ENCODE measurements around the gene ITSN1. TPM values are rescaled to one million over a fixed set of nuclear protein-coding genes. Genes with fewer than 3 reads are reported as not detected.
A peak's percentile ranks its signal among the peaks of the same experiment; 100 is the strongest.

Gene ITSN1
- total and polyA plus RNA-seq, 8 donors: 6.0 to 83.5 (median 25.4) TPM

- TF ChIP-seq POLR2AphosphoS5 (IDR thresholded peaks at IDR 0.05) (no peak), EP300 (IDR thresholded peaks at IDR 0.05) (no peak), CTCF (IDR thresholded peaks at IDR 0.05) (no peak)
- WGBS, 5 donors: 89 to 99% (median 95%) methylated on average over 5 of the region's 5 CpGs
- Histone ChIP-seq H3K27ac (no peak overlapping the region), H3K9me3 (no peaks in the 10 kb centered on the region), H3K4me1 (peaks cover 0 to 18% (median 7%) of the 10 kb centered on the region in 4 donors), H3K36me3 (peaks cover 0 to 47% (median 40%) of the 10 kb centered on the region in 4 donors), H3K4me3 (no peak overlapping the region), H3K27me3 (no peaks in the 10 kb centered on the region)
- intact Hi-C loops (cut with DNase I; ENCODE audit: low total_unique reads): no loop called here
- no peak for DNase-seq
Observed at GRCh38 chr21:33839806-33840205, 197.5 kb downstream of the ITSN1 start.

GRCh38 chr21:33840771-33841170, 198.5 kb downstream of the ITSN1 start:
- H3K27ac ChIP-seq: no peak overlapping the region
- no peaks in the 10 kb centered on the region for H3K9me3 ChIP-seq
- TF ChIP-seq CTCF (IDR thresholded peaks at IDR 0.05) (no peak), POLR2AphosphoS5 (IDR thresholded peaks at IDR 0.05) (no peak), EP300 (IDR thresholded peaks at IDR 0.05) (no peak), POLR2A (IDR thresholded peaks at IDR 0.05) (no peak)
- intact Hi-C loops (cut with DNase I; ENCODE audit: low total_unique reads): no loop called here
- no peak overlapping the region for H3K4me3 ChIP-seq
- 88 to 97% (median 94%) methylated on average over 5 of the region's 5 CpGs for WGBS, 5 donors
- no peaks in the 10 kb centered on the region for H3K27me3 ChIP-seq
- peaks cover 0 to 37% (median 34%) of the 10 kb centered on the region in 4 donors for H3K36me3 ChIP-seq
- DNase-seq: no peak
- H3K4me1 ChIP-seq: peaks cover 0 to 18% (median 7%) of the 10 kb centered on the region in 4 donors

- Histone ChIP-seq H3K9me3 (no peaks in the 10 kb centered on the region), H3K27me3 (no peaks in the 10 kb centered on the region), H3K4me1 (peaks cover 0 to 18% (median 7%) of the 10 kb centered on the region in 4 donors), H3K36me3 (peaks cover 0 to 29% (median 27%) of the 10 kb centered on the region in 4 donors), H3K4me3 (no peak overlapping the region), H3K27ac (no peak overlapping the region)
- DNase-seq: no peak
- TF ChIP-seq POLR2A (IDR thresholded peaks at IDR 0.05) (no peak), EP300 (IDR thresholded peaks at IDR 0.05) (no peak), POLR2AphosphoS5 (IDR thresholded peaks at IDR 0.05) (no peak)
- intact Hi-C loops (cut with DNase I; ENCODE audit: low total_unique reads): no loop called here
- WGBS, 5 donors: 86 to 96% (median 92%) methylated on average over 7 of the region's 7 CpGs
Observed at GRCh38 chr21:33841561-33841960, 199.3 kb downstream of the ITSN1 start.

DNA sequence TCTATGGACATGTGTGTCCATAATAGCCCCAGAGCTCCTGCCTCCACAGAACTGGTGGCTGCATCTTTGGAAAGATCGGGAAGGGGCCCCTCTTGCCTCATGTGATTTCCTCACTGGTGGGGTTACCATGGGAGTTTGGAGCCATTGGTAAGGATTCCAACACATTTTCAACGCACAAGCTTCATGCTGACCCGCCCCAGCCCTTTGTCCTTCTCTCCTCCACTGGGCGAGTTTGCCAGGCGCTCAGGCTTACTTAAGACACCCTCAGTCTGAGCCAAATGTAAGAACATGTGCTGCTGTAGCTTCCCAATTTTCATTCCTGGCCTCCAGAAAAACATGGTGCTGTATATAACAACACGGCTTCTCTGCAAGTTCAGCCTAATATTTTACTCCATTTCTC, 200.9 kb downstream of the ITSN1 start:
- TF ChIP-seq EP300 (IDR thresholded peaks at IDR 0.05) (no peak), POLR2AphosphoS5 (IDR thresholded peaks at IDR 0.05) (no peak), CTCF (IDR thresholded peaks at IDR 0.05) (no peak), POLR2A (IDR thresholded peaks at IDR 0.05) (no peak)
- intact Hi-C loops (cut with DNase I; ENCODE audit: low total_unique reads): no loop called here
- no peak overlapping the region for H3K27ac ChIP-seq
- no peaks in the 10 kb centered on the region for H3K27me3 ChIP-seq
- no peak for DNase-seq
- peaks cover 0 to 18% (median 7%) of the 10 kb centered on the region in 4 donors for H3K4me1 ChIP-seq
- H3K4me3 ChIP-seq: no peak overlapping the region
- WGBS, 5 donors: 80 to 94% (median 88%) methylated on average over 6 of the region's 6 CpGs
- H3K36me3 ChIP-seq: peaks cover 0 to 17% (median 13%) of the 10 kb centered on the region in 4 donors
- no peaks in the 10 kb centered on the region for H3K9me3 ChIP-seq

GRCh38 chr21:33844104-33844889, 202.0 kb downstream of the ITSN1 start:
- no peak overlapping the region for H3K4me3 ChIP-seq
- H3K4me1 ChIP-seq: peaks cover 0 to 18% (median 7%) of the 10 kb centered on the region in 4 donors
- TF ChIP-seq CTCF (IDR thresholded peaks at IDR 0.05) (no peak), EP300 (IDR thresholded peaks at IDR 0.05) (no peak), POLR2AphosphoS5 (IDR thresholded peaks at IDR 0.05) (peak in 1 of 3 donors; percentile 12)
- H3K27me3 ChIP-seq: no peaks in the 10 kb centered on the region
- intact Hi-C loops (cut with DNase I; ENCODE audit: low total_unique reads): no loop called here
- 59 to 65% (median 61%) methylated on average over 17 to 20 of the region's 20 CpGs for WGBS, 5 donors
- no peak overlapping the region for H3K27ac ChIP-seq
- DNase-seq: peak in 1 of 2 donors; percentile 70
- H3K9me3 ChIP-seq: no peaks in the 10 kb centered on the region
- H3K36me3 ChIP-seq: peaks cover 0 to 6% (median 4%) of the 10 kb centered on the region in 4 donors
